ENCODE measurements around the gene TAB3.

TAB3 gene

DNA sequence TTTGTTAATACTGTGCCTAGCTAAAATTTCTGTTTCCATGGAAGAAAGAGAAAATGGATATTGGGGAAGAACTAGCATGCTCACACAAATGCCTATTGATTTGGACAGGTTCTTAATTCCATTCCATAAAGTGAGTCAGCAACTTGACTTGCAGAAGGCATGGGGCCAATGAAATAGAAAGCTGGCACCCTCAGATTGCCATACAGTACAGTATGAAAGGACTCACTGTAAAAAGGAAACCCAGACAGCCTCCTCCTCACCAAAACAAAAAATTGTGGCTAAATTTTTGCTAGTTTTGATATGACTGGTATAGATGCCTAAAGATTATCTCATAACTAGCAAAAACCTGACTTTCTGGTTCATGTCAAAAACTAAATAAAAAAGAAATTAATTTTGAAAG lies 11.2 kb upstream of the TAB3 start:
- DNase-seq (ENCODE audit: low read depth), result peak; percentile 55
- TF ChIP-seq, protein P1, sequence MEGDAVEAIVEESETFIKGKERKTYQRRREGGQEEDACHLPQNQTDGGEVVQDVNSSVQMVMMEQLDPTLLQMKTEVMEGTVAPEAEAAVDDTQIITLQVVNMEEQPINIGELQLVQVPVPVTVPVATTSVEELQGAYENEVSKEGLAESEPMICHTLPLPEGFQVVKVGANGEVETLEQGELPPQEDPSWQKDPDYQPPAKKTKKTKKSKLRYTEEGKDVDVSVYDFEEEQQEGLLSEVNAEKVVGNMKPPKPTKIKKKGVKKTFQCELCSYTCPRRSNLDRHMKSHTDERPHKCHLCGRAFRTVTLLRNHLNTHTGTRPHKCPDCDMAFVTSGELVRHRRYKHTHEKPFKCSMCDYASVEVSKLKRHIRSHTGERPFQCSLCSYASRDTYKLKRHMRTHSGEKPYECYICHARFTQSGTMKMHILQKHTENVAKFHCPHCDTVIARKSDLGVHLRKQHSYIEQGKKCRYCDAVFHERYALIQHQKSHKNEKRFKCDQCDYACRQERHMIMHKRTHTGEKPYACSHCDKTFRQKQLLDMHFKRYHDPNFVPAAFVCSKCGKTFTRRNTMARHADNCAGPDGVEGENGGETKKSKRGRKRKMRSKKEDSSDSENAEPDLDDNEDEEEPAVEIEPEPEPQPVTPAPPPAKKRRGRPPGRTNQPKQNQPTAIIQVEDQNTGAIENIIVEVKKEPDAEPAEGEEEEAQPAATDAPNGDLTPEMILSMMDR (conservative IDR thresholded peaks at IDR 0.05; ENCODE audit: low read length), result no peak
- no peak overlapping the region for H3K4me3 ChIP-seq (ENCODE audit: low read length)

DNA sequence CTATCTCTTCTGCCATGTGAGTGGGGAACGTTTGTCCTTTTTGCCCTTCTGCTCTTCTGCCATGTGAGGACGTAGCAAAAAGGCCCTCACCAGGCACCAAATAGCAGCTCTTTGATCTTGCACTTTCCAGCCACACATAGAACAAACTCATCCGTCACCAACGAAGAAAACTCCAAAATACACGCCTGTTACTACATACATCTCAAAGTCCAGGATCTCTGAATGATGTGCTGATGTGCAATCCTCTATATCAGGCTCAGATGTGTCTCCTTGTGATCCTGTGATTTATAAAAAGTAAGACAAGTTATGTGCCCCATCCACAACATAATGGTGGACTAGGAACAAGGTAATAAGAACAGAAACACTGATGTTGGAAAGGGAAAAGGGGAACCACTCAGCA lies 9.8 kb upstream of the TAB3 start:
- TF ChIP-seq, protein P1 (conservative IDR thresholded peaks at IDR 0.05; ENCODE audit: low read length), result no peak
- DNase-seq (ENCODE audit: low read depth), result no peak
- no peak overlapping the region for H3K4me3 ChIP-seq (ENCODE audit: low read length)

DNA sequence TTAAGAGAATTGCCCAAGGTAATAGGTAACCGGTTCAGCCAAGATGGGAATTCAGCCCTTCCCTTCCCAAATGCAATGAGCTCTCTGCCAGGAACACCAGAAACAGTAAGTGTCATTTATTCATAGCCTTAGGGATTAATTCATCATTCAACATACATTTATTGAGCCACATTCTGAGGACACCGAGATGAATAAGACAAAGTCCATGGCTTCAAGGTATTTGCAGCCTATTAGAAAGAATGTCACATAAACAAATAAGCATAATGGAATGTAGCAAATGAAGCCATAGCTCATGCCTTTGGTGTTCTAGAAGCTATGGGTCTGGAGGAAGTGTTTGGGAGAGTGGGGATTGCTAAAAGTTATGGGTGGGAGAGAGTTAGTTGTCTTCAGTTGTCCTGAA lies 6.3 kb upstream of the TAB3 start:
- TF ChIP-seq, protein P1 (conservative IDR thresholded peaks at IDR 0.05; ENCODE audit: low read length), result no peak
- DNase-seq (ENCODE audit: low read depth), result no peak
- no peak overlapping the region for H3K4me3 ChIP-seq (ENCODE audit: low read length)

DNA sequence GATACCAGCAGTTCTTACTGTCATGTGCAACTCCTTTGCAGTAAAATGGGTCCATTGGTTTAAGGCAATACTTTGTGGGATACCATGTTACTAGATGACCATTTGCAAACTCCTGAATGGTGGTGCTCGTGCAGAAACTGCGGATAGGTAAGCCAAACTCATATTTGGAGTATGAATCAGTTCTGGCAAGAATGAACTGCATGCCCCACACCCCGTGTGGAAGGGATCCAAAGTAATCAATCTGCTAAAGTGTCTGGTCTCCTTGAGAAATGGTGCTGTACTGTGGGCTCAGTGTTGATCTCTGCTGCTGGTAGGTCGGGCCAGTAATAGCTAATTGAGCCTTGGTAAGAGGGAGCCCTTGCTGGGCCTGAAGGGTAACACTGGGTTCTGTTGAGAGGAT lies 4.2 kb upstream of the TAB3 start:
- DNase-seq (ENCODE audit: low read depth), result no peak
- TF ChIP-seq, protein P1 (conservative IDR thresholded peaks at IDR 0.05; ENCODE audit: low read length), result no peak
- H3K4me3 ChIP-seq (ENCODE audit: low read length), result no peak overlapping the region

DNA sequence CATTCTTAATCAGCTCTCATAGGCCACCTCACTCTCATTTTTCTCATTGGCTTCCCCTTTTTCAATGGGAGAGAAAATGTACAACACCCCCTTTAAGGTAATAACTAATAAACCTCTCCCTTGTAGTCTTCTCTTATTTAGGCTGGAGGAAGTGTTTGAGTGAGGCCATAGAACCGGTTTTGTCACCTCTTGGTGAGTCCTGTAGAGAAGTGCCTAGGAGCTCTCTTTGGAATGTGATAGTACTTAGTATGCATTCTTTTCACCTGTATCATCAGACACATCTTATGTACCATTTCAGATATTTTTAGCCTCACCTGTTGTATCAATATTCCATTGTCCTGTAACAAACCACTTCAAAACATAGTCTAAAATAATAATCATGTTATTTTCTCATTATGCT lies 3.5 kb upstream of the TAB3 start:
- H3K4me3 ChIP-seq (ENCODE audit: low read length), result no peak overlapping the region
- TF ChIP-seq, protein P1 (conservative IDR thresholded peaks at IDR 0.05; ENCODE audit: low read length), result no peak
- no peak for DNase-seq (ENCODE audit: low read depth)

DNA sequence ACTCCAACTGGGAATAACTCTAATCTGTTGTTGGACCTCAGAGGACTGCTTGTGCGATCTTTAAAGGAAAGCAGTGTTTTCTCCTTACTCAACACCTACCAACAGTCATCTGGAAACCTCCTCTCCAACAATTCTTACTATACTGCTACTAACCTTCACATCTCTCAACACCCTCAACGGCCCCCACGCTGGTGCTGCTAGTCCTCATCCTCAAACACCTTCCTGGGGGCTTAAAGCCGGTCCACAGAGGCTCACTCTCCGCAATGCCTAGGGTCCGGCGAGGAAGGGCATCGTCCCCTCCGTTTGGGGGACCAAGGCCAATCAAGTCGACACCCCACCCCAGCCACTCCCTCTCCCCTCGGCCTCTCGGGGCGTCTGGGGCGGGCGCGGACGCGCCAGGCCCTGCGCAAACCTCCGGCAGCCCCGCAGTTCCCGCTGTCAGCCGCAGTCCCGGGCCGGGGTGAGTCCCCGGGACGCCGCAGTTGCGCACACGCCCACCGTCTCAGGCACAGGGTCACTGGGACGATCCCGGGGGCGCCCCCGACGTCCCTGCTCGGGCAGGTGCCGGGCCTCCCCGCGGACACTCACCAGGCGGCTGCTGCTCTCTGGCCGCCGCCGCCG lies 418 bp downstream of the TAB3 start:
- DNase-seq (ENCODE audit: low read depth), result no peak
- TF ChIP-seq, protein P1 (conservative IDR thresholded peaks at IDR 0.05; ENCODE audit: low read length), result no peak
- peak overlapping the region; percentile 76 for H3K4me3 ChIP-seq (ENCODE audit: low read length)

DNA sequence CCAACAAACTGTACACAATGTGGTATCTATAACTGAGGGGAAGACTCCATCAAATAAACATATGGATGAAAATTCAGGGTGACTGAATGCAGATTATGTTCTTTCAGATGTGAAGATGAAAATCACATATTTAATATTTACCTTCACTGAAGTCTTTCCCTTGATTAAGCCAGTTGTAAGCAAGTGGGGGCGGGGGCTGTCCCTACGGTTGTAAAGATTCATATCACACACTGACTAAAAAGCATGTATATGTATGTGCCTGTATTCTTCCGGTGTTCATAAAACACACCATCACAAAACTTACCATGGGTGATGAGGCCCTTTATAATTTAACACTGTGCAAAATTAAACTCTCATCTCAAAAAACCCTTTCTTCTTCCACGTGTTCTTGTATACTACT lies 1.3 kb downstream of the TAB3 start:
- H3K4me3 ChIP-seq (ENCODE audit: low read length), result peak overlapping the region; percentile 76
- DNase-seq (ENCODE audit: low read depth), result no peak
- TF ChIP-seq, protein P1 (conservative IDR thresholded peaks at IDR 0.05; ENCODE audit: low read length), result no peak

Measured in AG10803 (cell line).